GM21528 (cell line): ENCODE results near the gene CEMIP.
"Not testable (repeated sequence)": the region's sequence is repeated elsewhere in the genome, so short reads cannot be mapped to it uniquely, and the experiment has no call there.

Experiments
- ATAC-seq: cut with Tn5 transposase; IDR thresholded peaks from one replicate; pipeline ENCODE4 v1.9.1; 2021; ENCODE audit warnings: mild to moderate bottlenecking, moderate library complexity; ENCODE audit not compliant: unreplicated experiment, low FRiP score

CEMIP gene

DNA sequence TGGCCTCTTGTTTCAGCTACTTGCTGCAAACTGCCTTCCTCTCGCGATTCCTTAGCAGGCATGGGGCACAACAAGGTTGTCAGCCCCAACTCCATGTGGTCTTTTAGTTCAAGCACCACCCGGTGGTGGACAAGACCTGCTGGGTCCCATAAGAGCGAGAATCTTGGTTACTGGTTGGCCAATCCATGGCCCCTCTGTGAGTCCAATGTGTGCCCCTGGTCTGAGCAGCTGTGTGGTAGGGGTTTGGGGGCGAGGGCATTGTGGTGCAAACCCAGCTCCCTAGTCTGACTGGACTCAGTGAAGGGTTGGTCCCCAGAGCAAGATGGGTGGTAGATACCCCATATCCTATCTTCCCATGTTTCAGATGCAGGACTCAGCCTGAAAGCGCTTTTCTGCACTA, 161.7 kb downstream of the CEMIP start:
- ATAC-seq, result no peak

DNA sequence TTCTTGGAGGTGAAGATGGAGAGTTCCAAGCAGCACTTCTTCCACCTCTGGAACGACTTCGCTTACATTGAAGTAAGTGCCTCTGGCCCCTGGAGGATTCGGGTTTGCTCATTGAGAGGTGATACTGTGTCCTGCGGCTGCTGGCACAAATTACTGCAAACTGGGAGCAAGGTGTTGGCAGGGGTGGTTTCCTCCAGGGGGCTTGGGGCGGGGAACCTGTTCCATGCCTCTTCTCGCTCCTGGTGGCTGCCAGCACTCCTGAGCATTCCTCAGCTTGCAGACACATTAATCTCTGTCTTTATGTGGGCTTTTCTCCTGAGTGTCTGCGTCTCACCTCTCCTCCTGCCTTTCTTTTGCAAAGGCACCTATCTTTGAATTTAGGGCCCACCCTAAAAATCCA, 163.1 kb downstream of the CEMIP start:
- no peak for ATAC-seq

DNA sequence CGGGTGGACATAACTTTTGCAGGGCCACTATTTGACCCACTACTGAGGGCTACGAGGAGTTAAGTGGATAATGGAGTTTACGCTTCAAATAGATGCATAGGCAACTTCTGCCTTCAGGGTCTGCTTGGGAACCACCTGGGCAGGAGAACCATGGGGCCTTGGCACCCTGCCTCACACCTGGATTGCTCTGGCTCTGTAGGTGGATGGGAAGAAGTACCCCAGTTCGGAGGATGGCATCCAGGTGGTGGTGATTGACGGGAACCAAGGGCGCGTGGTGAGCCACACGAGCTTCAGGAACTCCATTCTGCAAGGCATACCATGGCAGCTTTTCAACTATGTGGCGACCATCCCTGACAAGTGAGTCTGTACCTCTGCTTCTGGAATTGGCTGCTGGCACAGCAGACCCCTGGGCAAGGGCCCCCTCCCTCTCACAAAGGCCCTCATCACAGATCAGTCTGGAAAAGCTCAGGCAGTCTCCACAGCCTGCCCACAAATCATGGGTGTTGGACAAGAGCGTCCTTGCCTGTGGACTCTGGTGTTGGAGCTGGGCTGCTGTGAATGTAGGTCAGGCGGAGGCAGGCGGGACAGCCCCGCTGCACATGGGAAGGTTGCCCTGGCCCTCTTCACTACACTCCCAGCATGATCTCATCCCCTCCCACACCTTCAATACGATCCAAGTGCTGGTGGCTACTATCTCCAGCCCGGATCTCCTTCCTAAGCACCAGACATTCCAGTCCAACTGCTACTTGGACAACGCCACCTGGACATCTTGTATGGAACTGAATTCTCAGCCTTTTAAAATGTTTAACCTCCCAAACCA, 163.8 kb downstream of the CEMIP start:
- ATAC-seq, result no peak

DNA sequence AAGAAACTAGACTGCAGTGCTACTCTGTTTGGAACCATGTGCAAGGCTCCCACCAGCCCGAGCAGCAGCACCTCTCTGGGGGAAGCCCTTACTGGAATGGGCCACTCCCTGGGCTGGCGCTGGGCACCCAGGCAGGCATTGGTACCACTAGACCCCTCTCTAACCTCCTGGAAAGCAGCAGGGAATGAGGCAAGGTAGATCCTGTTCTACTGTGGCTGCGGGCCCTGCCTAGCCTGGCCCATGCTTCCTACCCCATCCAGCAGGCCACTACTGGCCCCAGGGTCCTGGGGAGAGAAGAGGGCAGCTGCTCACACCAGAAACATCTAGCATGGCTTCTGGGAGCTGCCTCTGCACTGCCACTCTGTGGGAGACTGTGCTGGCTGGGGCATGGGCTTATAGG, 165.6 kb downstream of the CEMIP start:
- ATAC-seq, result no peak

DNA sequence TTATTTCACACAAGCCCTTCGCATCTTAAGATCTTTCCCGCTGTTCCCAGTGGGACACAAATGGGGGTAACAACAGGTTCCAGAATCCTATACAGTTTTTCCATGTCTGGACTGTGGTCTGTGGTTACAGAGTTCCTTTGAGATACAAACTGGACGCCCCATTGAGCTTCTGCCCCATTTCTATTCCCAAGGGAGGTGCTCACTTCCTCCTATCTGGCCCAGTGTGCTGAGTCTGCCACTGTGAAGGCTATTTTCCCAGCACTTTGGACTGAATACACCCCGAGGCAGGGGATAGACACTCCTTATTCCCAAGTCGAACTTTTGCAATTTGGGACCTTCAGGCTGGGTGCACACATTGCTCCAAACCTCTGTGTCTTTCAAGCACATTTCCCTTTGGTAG, 166.4 kb downstream of the CEMIP start:
- ATAC-seq, result no peak

DNA sequence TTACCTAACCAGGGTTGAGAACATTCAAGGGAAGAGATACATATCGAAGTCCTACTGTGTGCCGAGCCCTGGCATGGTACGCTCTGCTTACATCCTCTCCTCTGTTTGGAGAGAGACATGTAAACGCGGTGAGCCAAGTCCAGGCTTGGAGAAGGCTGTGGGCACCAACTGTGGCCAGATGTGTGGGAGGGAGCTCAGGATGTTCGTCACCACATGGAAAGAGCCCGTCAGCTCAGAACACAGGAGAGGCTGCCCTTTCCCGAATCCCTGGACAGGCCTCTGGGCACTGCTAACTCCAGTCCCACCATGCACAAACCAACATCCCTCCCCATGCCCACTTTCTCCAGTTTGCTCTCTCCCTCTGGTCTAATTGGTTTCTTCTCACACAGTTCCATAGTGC, 167.4 kb downstream of the CEMIP start:
- ATAC-seq, result no peak

DNA sequence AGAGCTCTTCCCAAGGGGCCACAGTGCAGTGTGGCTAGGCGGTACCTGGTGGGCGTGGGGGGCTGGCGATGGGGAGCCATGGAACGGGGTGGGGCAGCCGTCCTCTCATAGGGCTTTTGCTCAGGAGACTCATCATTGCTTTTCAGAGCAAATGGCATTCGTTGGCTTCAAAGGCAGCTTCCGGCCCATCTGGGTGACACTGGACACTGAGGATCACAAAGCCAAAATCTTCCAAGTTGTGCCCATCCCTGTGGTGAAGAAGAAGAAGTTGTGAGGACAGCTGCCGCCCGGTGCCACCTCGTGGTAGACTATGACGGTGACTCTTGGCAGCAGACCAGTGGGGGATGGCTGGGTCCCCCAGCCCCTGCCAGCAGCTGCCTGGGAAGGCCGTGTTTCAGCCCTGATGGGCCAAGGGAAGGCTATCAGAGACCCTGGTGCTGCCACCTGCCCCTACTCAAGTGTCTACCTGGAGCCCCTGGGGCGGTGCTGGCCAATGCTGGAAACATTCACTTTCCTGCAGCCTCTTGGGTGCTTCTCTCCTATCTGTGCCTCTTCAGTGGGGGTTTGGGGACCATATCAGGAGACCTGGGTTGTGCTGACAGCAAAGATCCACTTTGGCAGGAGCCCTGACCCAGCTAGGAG, 169.6 kb downstream of the CEMIP start:
- no peak for ATAC-seq

DNA sequence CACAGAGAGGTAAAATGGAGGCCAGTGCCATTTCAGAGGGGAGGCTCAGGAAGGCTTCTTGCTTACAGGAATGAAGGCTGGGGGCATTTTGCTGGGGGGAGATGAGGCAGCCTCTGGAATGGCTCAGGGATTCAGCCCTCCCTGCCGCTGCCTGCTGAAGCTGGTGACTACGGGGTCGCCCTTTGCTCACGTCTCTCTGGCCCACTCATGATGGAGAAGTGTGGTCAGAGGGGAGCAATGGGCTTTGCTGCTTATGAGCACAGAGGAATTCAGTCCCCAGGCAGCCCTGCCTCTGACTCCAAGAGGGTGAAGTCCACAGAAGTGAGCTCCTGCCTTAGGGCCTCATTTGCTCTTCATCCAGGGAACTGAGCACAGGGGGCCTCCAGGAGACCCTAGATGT, 170.6 kb downstream of the CEMIP start:
- ATAC-seq, result no peak

DNA sequence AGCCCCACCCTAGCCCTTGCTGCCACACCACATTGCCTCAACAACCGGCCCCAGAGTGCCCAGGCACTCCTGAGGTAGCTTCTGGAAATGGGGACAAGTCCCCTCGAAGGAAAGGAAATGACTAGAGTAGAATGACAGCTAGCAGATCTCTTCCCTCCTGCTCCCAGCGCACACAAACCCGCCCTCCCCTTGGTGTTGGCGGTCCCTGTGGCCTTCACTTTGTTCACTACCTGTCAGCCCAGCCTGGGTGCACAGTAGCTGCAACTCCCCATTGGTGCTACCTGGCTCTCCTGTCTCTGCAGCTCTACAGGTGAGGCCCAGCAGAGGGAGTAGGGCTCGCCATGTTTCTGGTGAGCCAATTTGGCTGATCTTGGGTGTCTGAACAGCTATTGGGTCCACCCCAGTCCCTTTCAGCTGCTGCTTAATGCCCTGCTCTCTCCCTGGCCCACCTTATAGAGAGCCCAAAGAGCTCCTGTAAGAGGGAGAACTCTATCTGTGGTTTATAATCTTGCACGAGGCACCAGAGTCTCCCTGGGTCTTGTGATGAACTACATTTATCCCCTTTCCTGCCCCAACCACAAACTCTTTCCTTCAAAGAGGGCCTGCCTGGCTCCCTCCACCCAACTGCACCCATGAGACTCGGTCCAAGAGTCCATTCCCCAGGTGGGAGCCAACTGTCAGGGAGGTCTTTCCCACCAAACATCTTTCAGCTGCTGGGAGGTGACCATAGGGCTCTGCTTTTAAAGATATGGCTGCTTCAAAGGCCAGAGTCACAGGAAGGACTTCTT, 171.3 kb downstream of the CEMIP start:
- no peak for ATAC-seq

DNA sequence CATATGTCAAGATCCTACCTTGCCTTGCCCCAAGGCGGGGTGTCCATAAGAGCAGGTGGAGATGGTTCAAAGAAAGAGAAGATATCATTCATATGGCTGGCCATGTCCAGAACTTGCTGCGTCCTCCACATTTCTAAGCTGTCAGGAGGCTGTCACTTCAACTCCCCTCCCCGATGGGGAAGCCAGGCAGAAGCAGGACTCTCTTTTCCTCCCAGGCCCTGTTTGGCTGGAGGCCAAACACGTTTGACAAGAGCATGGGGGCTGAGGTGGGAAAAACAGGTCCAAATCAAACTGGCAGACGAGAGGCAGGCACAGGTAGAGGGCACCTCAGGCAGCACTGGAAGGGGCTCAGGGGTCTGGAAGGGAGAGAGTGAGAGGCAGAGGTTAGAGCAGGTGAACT, 172.8 kb downstream of the CEMIP start:
- no peak for ATAC-seq

DNA sequence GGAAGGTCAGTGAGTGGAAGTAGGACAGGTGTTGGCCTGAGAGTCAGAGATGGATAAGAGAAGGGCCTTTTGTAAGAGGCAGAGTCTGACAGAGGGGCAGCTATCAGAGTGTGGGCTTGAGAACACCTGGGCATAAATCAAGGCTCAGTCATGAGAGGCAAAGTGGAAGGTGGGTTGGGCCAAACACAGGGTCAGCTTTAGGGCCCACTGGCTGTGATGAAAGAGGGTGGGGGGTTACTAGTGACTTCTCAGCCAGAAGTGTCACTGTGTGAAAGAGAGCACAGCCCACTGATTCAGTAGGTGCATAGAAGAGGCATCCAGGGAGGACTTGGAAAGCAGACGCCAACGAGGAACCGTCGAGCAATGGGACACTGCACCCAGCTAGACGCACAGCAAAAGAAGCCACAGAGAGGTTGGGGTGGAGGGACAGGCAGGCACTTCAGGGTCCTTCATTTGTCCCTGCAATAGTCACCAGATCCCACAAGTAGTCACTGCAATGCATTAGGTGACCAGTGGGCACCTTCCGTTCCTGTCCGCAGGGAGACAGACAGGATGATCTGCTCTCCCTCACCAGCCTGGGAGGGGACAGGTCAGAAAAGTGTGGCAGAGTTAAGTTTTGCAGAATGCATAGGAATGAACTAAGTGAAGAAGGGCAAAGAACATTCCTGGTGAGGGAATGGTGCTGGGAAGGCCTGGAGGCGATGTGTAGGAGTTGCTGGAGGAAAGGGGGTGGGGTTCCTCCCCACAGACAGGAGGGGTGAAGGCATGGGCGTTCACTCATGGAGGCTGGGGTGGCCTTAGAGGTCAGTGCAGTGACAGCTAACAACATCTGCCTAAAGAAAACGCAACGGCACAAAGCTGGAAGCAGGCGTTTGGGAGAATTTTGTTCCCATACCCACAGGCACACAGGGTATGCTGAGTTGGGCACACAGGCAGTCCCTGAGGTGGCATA, 174.1 kb downstream of the CEMIP start:
- ATAC-seq, result no peak

DNA sequence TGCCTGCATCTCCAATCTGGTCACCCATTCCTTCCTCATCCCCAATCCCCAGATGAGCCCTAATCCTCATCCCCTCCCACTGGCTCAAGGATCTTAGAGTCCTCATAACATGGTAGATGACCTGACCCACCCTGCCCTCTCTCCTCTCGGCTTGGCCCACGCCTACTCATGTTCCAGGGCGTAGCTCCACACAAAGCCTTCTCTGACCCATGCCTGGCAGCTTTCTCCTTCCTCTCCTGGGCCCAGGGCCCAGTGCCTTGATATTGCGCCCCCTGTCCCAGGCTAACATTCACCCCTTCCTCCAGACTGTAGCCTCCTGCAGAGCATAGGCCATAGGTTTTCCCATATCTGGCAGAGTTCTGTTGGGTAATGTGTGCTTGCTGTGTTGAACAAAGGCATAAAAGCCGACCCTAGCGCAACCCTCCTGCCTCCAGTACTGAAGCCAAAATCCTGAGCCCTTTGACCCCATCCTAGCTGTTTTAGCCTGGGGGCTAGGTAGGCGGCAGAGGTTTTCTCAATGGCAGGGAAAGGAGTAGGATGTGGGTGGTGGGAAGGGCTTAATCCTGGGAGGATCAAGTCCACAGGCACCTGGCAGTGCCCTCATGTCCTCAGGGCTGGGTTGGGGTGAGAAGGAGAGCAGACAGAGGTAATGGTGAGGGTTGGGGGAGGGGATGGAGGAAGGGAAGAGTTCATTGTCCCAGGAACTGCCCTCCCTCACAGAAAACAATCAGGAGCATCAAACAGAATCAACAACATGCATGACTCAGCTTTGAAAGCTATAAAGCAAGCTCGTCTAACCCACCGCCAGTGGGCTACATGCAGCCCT, 175.0 kb downstream of the CEMIP start:
- no peak for ATAC-seq

DNA sequence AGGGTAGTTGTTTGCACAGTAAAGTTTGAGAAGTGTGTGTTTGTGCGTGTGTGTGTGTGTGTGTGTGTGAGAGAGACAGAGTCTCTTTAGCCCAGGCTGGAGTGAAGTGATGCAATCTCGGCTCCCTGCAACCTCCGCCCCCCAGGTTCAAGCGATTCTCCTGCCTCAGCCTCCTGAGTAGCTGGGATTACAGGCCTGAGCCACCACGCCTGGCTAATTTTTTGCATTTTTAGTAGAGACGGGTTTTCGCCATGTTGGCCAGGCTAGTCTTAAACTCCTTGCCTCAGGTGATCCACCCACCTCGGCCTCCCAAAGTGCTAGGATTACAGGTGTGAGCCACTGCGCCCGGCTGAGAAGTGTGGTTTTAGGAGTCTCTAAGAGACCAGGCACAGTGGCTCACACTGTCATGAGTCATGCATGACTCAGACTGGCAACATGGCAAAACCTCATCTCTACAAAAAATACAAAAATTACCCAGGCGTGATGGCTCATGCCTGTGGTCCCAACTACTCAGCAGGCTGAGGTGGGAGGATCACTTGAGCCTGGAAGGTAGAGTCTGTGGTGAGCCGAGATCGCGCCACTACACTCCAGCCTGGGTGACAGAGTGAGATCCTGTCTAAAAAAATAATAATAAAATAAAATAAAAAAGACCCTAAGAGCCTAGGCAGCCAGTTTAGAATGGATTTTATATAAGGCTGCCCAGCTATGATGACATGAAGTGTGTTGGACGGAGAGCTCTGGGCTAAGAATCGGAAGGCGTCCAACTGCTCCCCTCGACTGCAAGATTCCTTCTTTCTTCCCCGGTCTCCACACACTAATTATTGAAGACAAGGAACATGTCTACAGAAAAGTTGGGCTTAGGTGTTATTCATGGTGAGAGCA, 176.6 kb downstream of the CEMIP start:
- not testable (repeated sequence) for ATAC-seq

DNA sequence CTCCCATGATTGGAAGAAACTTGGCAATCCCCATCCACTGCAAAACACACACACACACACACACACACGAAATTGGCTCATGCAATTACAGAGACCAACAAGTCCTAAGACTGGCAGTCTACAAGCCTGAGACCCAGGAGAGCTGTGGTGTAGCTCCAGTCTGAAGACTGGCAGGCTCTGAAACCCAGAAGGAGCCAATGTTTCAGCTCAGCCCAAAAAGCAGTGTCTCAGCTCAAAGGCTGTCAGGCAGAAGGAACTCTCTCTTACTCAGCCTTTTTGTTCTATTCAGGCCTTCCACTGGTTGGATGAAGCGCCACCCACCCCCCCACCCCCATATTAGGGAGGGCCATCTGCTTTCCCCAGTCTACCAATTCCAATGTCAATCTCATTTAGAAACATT, 178.4 kb downstream of the CEMIP start:
- ATAC-seq, result no peak

DNA sequence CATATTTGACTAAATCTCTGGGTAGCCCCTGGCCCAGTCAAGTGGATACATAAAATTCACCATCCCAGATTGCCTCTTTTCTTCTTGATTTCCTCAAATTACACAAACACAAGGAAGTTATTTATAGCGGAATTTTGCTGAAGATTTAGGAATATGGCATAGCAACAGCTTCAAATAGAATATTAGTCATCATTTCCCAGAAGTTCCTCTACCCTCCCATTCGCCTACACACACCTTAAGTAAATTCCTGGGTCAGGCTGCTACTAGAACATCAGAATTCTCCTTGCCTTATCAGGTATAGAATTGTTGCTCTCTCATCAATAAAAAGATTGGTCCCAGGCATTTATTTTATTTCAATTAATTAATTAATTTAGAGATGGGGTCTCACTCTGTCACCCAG, 178.8 kb downstream of the CEMIP start:
- no peak for ATAC-seq

DNA sequence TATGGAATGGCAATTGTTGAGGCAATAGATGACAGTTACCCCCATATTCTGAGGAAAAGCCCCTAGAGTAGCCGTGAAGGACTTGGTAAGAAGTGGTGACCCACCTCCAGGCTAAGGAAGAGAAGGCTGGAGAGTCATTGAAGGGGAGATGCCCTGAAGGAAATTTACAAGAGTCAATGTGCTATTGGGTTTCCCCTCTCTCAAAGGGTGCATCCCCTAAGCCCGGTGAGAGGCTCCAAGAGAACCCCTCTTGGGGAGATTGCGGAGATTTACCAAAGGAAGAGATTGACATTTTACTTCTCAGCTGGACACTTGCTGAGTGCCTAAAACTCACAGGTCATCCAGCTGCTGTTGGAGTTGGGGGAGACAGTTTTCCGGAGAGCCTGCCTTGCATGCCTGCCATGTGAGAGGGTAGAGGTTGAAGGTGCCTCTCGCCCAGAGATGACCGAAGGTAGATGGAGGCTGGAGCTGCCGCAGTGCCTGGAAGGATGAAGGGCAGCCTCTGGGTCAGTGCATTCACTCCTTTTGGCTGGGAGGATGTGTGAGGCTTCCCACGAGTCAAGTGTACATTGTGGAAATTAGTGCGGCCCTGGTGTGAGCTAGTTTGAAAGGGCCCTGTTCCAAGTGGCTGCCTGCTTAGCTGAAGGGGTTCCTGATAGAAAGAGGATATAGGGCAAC, 179.8 kb downstream of the CEMIP start:
- ATAC-seq, result no peak

DNA sequence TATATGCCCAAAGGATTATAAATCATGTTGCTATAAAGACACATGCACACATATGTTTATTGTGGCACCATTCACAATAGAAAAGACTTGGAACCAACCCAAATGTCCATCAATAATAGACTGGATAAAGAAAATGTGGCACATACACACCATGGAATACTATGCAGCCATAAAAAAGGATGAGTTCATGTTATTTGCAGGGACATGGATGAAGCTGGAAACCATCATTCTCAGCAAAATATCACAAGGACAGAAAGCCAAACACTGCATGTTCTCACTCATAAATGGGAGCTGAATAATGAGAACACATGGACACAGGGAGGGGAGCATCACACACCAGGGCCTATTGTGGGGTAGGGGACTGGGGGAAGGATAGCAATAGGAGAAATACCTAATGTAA, 186.3 kb downstream of the CEMIP start:
- ATAC-seq, result not testable (repeated sequence)
